NB4 (cell line): Measurements from ENCODE around the gene GALNT18.

Experiments used
- POLR2A ChIP-seq: IDR thresholded peaks from 2 replicates; pipeline ENCODE4 v1.6.1; 2011; ENCODE audit warnings: mild to moderate bottlenecking; ENCODE audit not compliant: insufficient read length; ENCODE audit errors: extremely low read depth
- TF ChIP-seq, protein P1 (sequence below): IDR thresholded peaks from one replicate; pipeline ENCODE4 v1.5.1; 2012; ENCODE audit warnings: low read depth, low read length
- TF ChIP-seq, protein P2 (sequence below): IDR thresholded peaks from 2 replicates; pipeline ENCODE4 v1.6.1; 2011; ENCODE audit warnings: low read depth, low read length

DNA sequence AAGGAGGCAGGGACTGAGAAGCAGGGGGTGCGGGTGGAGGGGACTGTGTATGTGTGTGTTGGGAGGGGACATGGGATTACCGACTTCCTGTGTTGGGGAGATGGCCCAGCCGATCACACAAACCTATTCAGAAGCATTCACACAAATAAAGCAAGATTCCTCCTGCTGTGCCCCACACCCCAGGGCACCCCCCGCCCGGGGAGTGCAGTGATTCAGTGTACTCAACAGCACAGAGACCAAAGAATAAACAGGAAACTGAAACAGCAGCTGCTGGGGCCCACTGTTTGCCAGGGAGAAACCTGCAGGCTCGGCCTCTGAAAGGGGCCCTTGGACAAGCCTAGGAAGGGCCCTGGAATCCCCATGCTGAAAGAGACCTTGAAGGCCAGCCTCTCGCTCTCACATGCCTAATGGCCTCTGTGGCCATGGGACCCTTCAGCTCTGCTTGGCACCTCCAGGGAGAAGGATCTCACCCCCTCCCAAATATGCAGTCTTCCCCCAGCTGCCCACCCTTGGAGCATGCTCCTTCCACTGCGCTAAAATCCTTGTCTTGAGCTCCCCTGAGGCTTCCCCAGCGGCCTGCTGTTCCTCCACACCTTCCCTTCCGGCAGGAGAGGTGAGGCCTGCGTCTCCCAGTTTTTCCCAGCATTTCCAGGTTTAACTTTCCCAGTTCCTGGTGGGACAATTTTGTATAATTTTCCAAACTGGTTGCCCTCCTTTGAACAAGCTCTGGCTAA is 341.7 kb downstream of the GALNT18 start:
- TF ChIP-seq POLR2A: no peak
- TF ChIP-seq, protein P1, sequence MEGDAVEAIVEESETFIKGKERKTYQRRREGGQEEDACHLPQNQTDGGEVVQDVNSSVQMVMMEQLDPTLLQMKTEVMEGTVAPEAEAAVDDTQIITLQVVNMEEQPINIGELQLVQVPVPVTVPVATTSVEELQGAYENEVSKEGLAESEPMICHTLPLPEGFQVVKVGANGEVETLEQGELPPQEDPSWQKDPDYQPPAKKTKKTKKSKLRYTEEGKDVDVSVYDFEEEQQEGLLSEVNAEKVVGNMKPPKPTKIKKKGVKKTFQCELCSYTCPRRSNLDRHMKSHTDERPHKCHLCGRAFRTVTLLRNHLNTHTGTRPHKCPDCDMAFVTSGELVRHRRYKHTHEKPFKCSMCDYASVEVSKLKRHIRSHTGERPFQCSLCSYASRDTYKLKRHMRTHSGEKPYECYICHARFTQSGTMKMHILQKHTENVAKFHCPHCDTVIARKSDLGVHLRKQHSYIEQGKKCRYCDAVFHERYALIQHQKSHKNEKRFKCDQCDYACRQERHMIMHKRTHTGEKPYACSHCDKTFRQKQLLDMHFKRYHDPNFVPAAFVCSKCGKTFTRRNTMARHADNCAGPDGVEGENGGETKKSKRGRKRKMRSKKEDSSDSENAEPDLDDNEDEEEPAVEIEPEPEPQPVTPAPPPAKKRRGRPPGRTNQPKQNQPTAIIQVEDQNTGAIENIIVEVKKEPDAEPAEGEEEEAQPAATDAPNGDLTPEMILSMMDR: no peak
- TF ChIP-seq, protein P2, sequence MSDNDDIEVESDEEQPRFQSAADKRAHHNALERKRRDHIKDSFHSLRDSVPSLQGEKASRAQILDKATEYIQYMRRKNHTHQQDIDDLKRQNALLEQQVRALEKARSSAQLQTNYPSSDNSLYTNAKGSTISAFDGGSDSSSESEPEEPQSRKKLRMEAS: no peak
